NCI-H524 (cell line): ENCODE measurements around the gene BHLHE40.
A peak's percentile ranks its signal among the peaks of the same experiment; 100 is the strongest.

Experiments
- DNase-seq, 2 experiments: peaks; one replicate each; lab custom pipeline; 2025; lab: John Stamatoyannopoulos, UW

Gene BHLHE40

DNA sequence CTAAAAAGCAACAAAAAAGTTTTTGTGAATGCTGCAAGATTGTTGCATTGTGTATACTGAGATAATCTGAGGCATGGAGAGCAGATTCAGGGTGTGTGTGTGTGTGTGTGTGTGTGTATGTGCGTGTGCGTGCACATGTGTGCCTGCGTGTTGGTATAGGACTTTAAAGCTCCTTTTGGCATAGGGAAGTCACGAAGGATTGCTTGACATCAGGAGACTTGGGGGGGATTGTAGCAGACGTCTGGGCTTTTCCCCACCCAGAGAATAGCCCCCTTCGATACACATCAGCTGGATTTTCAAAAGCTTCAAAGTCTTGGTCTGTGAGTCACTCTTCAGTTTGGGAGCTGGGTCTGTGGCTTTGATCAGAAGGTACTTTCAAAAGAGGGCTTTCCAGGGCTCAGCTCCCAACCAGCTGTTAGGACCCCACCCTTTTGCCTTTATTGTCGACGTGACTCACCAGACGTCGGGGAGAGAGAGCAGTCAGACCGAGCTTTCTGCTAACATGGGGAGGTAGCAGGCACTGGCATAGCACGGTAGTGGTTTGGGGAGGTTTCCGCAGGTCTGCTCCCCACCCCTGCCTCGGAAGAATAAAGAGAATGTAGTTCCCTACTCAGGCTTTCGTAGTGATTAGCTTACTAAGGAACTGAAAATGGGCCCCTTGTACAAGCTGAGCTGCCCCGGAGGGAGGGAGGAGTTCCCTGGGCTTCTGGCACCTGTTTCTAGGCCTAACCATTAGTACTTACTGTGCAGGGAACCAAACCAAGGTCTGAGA is 4.7 kb downstream of the BHLHE40 start:
- peak in 1 of 2 experiments; percentile 64 for DNase-seq

DNA sequence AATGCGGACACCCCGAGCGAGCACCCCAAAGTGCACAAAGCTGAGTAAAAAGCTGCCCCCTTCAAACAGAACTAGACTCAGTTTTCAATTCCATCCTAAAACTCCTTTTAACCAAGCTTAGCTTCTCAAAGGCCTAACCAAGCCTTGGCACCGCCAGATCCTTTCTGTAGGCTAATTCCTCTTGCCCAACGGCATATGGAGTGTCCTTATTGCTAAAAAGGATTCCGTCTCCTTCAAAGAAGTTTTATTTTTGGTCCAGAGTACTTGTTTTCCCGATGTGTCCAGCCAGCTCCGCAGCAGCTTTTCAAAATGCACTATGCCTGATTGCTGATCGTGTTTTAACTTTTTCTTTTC is 5.3 kb downstream of the BHLHE40 start:
- DNase-seq: peak in 1 of 2 experiments; percentile 63

DNA sequence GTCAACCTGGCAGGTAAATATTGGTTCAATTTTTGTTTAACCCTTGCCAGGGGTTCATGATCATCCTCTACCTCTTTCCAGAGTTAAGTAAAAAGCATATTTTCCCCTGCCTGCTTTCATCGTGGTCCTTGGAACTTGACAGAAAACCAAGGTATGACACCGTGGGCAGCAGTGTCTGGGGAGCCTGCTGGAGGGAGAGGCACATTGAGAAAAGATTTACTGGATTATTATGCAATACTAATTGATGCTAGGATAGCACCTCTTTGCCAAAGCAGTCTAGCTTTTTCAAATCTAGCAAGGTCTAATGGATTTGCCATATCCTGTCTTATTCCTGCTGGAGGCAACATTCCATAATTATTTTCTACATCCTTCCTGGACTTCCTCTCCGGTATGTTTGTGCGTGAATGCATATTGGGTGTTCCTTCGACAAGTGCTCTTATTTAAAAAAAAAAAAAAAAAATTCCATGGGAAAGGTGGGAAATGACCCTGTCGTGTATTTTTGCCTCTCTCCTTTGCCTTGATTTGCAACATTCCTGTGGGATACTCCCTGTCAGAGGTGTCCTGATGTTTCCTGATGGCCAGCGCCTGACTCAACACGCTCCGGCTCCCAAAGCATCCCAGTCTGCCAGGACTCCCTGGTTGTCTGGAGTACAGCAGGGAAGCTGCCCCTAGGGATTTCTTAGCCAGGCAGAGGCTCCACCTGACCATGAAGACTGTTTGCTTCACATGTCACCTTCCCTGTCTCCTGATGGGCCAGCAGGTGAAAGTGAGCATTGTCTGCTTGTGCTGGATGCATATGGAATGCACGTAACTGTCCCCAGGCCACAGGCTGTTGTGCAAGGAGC is 6.3 kb downstream of the BHLHE40 start:
- peak in 1 of 2 experiments; percentile 82 for DNase-seq

DNA sequence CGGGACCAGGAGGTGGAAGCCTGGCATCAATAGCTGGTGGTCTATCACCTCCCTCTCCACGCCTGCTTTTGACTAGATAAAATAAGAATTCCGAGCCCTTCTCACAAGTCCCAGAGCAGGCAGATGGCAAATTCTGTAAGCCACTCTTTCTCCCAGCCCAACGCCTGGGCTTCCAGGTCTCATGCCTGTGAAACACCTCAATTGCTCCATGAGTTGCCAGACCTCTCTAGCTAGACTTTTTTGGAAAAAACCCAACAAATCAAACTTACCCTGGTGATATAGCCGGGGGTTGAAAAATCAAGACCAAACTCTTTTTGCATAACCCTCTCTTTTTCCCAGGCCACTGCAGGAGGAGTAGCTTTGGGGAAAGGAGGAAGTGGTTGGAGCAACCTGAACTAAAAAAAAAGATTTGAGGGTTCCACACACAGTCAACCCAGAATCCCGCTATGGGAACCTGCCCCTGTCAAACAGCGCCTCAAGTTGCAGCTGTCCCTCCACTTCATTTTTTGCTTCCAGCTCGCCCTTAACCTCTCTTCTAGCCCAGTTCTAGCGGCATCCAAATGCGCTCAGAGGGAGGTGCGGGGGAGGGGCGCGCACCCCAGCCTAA is 7.0 kb downstream of the BHLHE40 start:
- peak in 1 of 2 experiments; percentile 82 for DNase-seq

DNA sequence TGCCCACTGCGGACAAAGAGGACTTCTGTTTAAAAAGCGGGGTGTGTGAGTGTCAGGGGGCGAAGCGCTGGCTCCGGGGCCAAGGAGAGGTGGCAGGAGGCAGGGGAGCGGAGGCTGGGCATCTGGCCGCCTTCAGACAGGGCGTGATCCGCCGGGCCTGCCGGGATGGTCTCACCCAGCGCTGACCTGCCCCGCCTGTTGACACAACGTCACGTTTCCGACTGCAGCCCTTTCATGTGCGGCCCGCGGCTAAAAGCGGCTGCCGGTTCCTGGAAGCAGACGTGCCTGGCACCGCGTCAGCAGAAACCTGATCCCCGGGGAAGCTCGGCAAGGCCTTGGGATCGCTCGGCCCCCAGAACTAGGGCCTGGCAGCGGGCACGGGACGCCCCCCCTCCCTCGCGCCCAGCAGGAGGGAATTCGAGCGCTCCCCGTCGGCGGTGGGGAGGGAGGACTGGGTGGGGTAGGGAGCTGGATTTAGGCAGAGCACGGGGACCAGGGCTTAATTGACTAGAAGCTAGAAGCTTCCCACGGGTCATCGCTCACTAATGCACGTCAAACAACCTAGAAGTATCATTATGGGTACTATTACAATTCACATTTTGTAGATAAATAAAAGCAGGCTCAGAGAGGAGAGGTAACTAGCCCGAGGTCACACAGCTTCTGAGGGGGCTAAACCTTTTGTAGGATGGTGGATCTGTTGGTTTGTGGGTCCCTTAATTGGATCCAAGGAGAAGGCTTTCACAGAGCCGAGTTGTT is 7.7 kb downstream of the BHLHE40 start:
- peak; percentile 42 to 94 for DNase-seq

DNA sequence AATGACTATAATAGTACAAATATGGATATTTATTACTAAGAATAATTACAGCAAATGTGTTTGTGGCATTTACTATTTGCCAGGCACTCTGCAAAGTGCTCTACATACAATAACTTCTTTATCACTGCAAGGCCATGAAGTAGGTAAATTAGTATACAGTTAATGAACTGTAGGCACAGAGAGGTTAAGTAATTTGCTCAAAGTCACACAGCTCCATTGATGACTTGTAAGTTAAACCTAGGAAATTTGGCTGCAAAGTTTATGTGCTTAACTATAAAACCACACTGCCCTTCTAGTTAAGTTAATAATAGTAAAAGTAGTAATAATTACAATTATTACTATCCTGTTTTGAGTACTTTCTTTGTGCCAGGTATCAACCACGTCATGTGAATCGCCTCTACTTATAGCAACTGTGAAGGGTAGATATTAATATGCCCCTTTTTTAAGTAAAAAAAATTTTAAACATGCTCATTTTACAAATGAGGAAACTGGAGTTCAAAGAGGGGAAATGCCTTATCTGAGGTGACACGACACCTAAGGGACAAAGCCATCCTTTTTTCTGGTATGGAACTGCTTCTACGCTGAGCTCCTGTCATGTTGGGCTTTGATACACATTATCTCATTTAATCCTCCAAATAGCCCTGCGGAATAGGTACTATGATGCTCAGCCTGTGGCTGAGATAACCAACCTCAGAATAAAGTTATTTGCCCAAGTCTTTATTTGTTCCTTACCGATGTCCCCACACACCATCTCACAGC is 8.5 kb downstream of the BHLHE40 start:
- DNase-seq: no peak

DNA sequence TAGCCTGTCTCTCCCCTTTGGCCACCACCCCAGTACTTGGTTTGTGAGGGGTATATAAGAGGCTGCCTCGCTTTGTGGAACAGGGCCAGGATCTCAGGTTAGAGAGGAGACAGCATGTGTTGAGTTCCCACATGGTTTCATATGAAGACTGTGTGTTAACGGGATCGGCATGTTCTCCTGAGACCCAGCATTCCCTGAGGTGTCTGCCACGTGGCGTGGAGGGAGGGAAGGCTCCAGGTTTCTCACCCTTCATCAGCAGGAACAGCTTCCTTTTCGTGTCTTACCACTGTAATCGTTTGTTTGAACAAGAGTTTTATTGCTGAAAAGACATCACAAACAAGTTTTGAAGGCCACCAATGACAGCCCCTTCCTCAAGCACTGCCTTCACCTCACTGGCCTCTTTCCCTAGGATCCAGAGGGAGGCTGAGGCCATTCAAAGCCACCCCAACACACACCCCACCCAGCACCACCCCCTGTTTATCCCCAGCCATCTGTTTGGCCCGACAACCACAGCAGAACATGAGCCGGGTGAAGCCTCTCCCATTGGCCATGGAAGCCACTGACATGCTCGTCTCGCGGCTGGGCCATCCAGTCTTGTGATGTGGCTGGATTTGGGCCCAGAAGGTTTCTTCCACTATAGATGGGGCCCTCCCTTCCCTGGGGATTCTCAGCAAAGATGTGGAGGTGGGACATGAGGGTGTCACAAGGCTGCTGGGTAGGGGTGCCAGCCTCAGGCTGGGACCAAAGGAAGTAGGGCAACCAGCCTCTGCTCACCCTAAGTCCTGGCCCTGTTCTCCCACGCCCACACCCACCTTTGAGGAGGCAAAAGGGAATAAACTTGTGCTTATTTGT is 10.0 kb downstream of the BHLHE40 start:
- DNase-seq: peak in 1 of 2 experiments; percentile 46

DNA sequence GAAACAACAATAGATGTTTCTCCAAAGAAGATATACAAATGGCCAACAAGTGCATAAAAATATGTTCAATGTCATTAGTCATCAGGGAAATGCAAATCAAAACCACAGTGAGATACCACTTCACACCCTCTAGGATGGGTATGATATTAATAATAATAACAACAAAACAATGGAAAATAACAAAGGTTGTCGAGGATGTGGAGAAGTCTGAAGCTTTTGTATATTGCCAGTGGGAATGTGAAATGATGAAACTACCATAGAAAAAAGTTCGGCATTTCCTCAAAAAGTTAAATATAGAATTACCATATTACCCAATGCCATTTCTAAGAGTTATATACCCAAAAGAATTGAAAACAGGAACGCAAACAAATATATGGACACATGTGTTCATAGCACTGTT is 10.8 kb downstream of the BHLHE40 start:
- no peak for DNase-seq

DNA sequence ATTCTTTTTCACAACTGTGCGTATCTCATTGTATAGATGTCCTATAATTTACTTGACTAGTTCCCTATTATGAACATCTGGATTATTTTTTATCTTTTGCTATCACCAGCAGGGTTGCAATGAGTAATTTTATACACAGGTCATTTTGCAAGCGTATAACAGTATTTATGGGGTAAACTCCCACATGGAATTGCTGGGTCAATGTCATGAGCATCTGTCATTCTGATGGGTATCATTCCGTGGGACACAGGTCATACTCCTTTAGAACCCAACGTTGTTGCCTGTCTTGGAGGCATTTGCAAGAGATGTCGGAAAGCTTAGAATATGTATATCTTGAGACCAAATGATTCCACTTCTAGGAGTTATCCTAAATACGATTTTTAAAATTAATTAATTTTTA is 12.9 kb downstream of the BHLHE40 start:
- DNase-seq: no peak

DNA sequence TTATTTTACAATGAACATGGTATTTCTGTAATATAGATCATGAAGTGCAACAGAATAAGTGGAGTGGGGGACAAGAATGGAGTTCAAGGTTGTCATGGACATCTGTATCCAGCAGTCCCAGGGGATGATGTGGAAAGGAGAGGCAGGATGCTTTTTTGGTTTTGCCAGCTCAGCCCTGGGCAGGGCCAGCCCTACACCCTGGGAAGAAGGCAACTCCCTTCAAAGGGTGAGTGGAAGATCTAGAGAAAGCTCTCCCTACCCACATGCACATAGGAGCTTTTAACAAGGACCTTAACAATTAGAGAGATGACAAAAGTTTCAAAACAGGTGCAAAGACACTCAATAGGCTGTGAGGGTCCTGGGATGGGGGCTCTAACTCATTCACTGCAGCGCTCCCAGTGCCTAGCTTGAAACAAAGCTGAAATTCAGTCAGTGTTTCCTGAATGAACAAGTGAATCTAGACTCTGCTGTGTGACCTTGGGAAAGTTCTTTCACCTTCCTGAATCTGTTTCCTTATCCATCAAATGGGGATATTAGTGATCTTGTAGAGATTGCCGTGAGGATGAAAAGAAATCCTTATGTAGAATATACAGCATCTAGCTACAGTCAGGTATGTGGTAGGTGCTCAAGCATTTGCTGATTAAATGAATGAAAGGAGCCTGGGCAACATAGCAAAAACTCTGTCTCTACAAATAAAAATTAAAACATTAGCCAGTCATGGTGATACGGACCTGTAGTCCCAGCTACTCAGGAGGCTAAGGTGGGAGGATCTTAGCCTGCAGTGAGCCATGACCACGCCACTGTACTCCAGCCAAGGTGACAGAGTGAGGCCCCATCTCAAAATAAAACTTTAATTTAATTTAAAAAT is 14.3 kb downstream of the BHLHE40 start:
- DNase-seq: no peak

DNA sequence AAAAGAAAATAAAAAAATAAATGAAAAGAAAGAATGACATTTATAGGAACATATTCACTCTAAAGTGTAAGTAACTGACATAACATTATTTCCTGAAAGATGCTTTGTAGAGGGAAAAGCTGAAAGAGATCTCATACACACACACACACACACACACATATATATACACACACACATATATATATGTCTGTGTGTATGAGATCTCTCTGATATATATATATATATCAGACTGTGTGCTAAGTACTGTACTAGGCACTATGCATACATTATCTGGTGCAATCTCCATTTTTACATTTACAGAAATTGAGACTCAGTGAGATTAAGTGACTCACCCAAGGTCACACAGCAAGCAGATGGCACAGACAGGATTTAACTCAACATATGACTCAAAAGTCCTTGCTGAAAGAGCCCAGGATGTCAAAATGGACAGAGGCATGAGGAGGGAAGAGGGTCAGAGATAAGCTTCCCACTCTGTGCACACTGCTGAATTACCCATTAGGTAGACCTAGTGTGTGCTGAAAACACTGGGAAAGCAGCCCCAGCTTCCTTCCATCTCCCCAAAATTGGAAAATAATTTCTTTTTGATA is 15.0 kb downstream of the BHLHE40 start:
- DNase-seq: no peak

DNA sequence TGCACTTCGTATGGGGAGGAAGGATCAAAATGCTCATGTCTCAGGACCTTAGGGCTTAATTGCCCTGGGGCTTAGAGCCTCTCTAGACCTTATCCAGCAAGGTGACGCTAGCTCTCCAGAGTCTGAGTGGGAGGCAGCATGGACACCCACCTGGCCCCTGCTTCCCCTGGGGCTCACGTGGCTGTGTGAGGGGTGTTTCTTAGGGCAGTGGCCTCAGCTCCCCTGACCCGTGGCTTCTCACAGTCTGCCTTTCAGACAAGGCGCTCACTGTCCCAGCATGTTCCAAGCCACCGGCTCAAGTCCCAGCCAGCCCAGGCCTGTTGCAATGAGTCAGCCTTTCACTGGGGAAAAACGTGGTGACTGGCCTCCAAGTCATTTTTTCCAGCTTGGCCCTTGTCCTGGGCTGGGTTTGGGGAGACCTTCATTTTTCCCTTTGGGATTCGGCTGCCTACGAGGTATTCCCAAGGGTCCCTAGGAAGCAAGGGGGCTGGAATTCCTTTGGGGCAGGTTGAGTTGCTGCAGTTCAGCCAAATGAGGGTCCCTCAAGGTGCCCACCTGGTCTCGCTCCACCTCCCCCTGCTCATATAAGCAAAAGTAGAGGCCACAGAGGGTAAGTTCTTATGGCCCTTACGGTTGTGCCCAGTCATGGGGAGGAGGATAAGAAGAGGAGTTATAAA is 15.7 kb downstream of the BHLHE40 start:
- no peak for DNase-seq

DNA sequence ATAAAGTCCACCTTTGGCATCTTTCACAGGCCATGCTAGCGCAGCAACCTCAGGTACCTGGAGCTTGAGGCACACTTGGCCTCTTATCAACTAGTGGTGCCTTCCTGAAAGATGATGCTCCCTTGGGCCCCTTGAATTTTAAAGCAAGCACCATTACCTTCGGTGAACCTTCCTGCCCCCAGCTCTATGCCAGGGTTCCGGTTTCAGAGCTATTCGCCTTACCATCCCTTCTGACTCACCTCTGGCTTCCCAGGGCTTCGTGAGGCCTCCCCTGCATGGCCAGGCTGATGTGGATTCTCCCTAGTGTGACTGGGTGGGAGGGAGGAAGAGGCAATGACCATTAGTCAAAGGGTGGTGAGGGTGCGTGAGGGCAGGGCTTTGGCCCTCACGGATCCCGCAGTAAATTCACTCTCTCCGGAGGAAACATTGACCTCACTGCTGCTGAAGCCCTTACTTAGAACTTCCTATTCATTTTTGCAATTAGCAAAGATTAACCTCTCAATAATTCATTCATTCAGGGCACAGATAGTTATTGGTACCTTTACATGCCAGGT is 16.3 kb downstream of the BHLHE40 start:
- no peak for DNase-seq

DNA sequence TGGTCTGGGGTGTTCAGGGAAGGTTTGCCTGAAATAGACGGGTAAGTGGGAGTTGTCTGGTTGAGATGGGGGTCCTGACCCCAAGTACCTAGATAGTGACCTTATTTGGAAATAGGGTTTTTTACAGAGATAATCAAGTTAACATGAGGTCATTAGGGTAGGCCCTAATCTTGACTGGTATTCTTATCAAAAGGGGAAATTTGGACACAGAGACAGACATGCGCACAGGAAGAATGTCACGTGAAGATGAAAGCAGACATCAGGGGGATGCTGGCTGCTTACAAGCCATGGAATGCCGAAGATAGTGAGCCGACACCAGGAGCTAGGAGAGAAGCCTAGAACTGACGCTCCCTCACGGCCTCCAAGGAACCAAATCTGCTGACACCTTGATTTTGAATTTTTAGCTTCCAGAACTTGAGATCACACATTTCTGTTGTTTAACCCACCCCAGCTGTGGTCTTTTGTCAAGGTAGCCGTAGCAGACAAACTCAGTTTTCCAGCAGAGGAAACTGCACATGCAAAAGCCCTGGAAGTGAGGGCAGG is 17.1 kb downstream of the BHLHE40 start:
- DNase-seq: no peak

DNA sequence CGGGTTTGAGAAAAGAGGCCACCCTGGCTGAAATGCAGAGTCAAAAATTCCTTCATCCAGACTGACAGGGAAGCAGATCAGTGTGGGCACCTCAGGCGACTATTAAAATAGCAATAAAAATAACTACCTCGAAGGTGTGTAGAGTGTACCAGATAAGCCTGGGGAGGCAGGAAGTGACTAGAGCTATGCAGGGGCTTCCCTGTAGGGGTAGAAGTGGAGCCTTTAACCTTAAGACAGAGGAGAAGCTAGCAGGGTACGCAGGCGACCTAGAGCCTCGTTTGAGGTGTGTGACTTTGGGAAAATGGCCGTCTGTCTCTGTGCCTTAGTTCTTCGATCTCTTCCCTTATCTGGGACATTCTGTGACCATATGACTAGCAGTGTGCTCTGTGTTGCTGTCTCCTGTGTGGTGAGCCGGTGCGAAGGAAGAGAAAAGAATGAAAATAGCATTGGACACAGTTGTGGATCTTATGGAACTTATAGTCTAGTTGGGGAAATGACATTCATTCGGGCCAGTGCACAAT is 17.6 kb downstream of the BHLHE40 start:
- no peak for DNase-seq

DNA sequence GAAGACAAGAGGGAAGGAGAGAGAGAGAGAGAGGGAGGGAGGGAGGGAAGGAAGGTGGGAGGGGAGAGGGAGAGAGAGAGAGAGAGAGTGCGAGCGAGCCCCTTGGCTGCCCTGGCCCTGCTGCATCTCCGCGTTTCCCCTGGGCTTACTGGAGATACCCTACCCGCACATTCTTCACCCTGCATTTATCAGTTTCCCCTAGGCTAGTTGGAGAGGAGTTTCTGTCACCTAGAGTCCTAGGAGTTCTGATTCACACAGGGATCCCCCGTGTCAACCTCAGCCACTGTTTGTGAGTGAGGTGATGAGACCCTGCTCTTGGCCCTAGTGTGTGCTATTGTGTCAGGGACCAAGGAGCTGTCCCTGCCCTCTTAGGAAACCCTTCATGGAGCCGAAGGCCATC is 18.7 kb downstream of the BHLHE40 start:
- no peak for DNase-seq

DNA sequence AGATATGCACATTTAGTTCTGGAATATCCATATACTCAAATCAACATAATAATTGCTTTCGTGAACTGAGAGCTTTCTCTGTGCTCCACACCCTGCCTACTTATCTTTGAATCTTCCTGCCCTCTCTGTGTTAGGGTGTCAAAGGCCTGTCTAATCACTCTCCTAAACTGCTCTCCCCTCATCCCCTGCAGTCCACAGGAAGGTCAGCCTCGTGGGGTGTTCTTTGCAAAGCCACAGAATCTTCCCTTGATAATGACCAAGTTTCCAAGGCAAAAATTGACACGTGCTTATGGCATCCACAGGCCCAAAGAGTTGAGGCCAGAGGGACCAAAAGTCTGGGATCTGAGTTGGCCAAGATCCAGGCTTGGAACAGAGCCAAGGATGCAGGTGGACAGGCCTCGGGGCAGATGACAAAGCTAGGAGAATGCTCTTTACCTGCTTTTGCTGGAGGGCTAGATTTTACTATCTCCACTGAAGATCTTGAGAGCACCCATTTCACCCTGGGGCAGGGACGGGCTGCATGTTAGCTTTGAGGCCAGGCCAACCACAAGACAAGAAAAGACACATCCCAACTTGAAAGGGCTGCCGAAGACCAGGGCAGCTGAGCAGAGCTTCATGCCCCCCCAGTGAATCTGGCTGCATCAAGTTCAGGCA is 20.4 kb downstream of the BHLHE40 start:
- peak in 1 of 2 experiments; percentile 31 for DNase-seq
